ENCODE results near the gene TASOR. TPM values are rescaled to one million over a fixed set of nuclear protein-coding genes. Genes with fewer than 3 reads are reported as not detected.

The TASOR gene
- polyA plus RNA-seq, 1 of the 3 experiments (the other 2 are of a cell fraction): 15.3 TPM

- TF ChIP-seq ELF1 (IDR thresholded peaks at IDR 0.05): no peak
- no peak for TF ChIP-seq NRF1 (IDR thresholded peaks at IDR 0.05; ENCODE audit: low read depth, low read length)
- no peak for TF ChIP-seq RAD21 (IDR thresholded peaks at IDR 0.05; ENCODE audit: low read length)
- TF ChIP-seq REST (IDR thresholded peaks at IDR 0.05; ENCODE audit: low read depth, low read length): no peak
- no peak for TF ChIP-seq ZBTB33 (IDR thresholded peaks at IDR 0.05; ENCODE audit: borderline replicate concordance, low read depth)
- TF ChIP-seq MXI1 (IDR thresholded peaks at IDR 0.05; ENCODE audit: low read depth, low read length): no peak
- no peak for TF ChIP-seq GATA2 (CRISPR knock-in tag; IDR thresholded peaks at IDR 0.05)
- no peak for TF ChIP-seq JUND (IDR thresholded peaks at IDR 0.05)
- no peak for TF ChIP-seq IRF3 (IDR thresholded peaks at IDR 0.05; ENCODE audit: low read depth, low read length)
- no peak for TF ChIP-seq CHD2 (IDR thresholded peaks at IDR 0.05; ENCODE audit: low read length, partially characterized antibody)
- TF ChIP-seq RCOR1 (IDR thresholded peaks at IDR 0.05; ENCODE audit: low read length): no peak
- no peak for TF ChIP-seq USF2 (IDR thresholded peaks at IDR 0.05; ENCODE audit: borderline replicate concordance, low read depth, low read length)
- no peak for TF ChIP-seq YY1 (IDR thresholded peaks at IDR 0.05; ENCODE audit: low read depth)
- TF ChIP-seq MEF2A (IDR thresholded peaks at IDR 0.05; ENCODE audit: borderline replicate concordance, low read depth): no peak
- TF ChIP-seq SMC3 (IDR thresholded peaks at IDR 0.05; ENCODE audit: low read depth, low read length): no peak
- no peak overlapping the region for H3K9ac ChIP-seq
- DNase-seq: no peak
- H3K4me1 ChIP-seq (ENCODE audit: control insufficient read depth in 1 of 2, insufficient read depth in 2 of 2, low read depth in 1 of 2, low read length in 1 of 2): no peaks in the 10 kb centered on the region
- H3K9me3 ChIP-seq: no peaks in the 10 kb centered on the region
- H3K79me2 ChIP-seq (ENCODE audit: insufficient read depth): no peaks in the 10 kb centered on the region
- H2AFZ ChIP-seq (ENCODE audit: low read depth): no peak overlapping the region
- no peaks in the 10 kb centered on the region for H4K20me1 ChIP-seq (ENCODE audit: insufficient read depth)
- no peaks in the 10 kb centered on the region for H3F3A ChIP-seq (replicated peaks; ENCODE audit: insufficient read depth)
- no peaks in the 10 kb centered on the region for H3K9me2 ChIP-seq
- POLR2A ChIA-PET: no interaction called here
- H3K36me3 ChIP-seq (replicated peaks in 1 of 2; ENCODE audit: control insufficient read depth in 1 of 2, insufficient read depth in 2 of 2, low read length in 1 of 2): no peaks in the 10 kb centered on the region
- no peak overlapping the region for H3K27ac ChIP-seq (ENCODE audit: low read depth in 2 of 2, low read length in 1 of 2)
- H3K4me3 ChIP-seq (ENCODE audit: low read depth in 2 of 2, low read length in 1 of 2): no peak overlapping the region
- H3K4me2 ChIP-seq: no peak overlapping the region
- no peaks in the 10 kb centered on the region for H3K27me3 ChIP-seq (ENCODE audit: insufficient read depth)
- CTCF ChIA-PET: interaction anchor here (0.7 to 7.3 kb wide), 2 partner anchors 61 to 93 kb away, joined by 3 to 125 read pairs; partner anchors contain the start of gene ARHGEF3
Observed at GRCh38 chr3:56706629-56707028, 23.6 kb upstream of the TASOR start.

All from SK-N-SH (cell line).